HG03280 (cell line): ENCODE measurements around the gene ADGRB3.
A peak's percentile ranks its signal among the peaks of the same experiment; 100 is the strongest.
"Not testable (repeated sequence)": the region's sequence is repeated elsewhere in the genome, so short reads cannot be mapped to it uniquely, and the experiment has no call there.

Experiments
- ATAC-seq: cut with Tn5 transposase; IDR thresholded peaks from one replicate; pipeline ENCODE4 v1.9.1; 2021; ENCODE audit warnings: mild to moderate bottlenecking, moderate library complexity; ENCODE audit not compliant: unreplicated experiment

The ADGRB3 gene

GRCh38 chr6:69185276-69185675 lies 550.2 kb downstream of the ADGRB3 start:
- no peak for ATAC-seq

DNA sequence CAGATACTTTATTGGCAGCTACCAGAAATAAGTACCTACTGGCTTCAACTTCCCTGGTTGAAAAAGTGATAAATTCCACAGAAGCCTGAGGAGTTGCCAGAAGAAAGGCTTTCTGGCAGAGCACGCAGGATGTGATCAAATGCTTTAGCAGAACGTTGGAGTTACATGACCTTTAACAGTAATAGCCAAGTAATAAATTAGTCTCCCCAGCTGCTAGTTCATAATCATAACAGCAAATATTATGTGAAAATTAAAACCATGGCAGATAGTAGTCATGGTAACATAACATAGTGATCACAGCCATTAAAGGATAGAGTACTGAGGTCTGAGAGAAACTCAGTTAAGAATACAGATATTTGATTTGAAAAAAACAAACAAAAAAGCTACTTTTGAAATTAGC lies 567.7 kb downstream of the ADGRB3 start:
- ATAC-seq = no peak

DNA sequence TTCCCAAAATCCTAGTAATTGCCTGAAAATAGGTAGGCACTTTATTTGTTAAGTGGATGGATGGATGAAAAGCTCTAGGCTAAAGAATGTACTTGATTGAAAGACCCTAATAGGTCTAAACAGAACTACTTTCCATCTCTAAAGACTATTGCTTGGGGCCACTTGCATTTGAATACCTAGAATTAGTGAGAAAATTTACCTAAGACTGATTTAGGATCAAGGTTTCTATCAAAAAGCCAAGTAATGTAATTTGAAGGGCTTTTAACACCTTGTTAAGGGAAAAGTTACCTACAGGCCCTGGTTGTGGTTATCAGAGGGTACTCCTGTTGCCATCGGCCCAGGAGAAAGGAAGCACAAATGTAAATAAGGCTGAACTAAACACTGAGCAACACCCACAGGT lies 581.0 kb downstream of the ADGRB3 start:
- ATAC-seq = no peak

DNA sequence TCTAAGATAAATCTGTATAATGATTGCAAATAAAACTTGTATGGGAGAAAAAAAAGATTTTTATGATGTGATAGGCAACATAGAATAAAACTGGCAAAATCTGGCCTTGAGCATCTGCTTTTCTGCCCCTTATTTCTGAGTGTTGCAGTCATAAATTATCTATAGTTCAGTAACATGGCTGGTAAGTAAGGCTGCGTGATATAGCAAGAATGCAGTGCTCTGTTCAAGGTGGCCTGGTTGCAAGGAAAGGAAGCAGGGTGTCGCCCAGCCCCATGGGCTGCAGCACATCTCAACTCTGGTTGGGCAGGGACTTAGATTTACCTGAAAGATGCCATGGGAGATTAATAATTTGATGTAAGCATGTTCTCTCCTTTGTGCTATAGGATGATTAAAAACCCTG lies 582.3 kb downstream of the ADGRB3 start:
- ATAC-seq = no peak

- ATAC-seq = no peak
These were observed 585.3 kb downstream of the ADGRB3 start for GRCh38 chr6:69220375-69220774.

GRCh38 chr6:69232008-69232407 lies 596.9 kb downstream of the ADGRB3 start:
- no peak for ATAC-seq

DNA sequence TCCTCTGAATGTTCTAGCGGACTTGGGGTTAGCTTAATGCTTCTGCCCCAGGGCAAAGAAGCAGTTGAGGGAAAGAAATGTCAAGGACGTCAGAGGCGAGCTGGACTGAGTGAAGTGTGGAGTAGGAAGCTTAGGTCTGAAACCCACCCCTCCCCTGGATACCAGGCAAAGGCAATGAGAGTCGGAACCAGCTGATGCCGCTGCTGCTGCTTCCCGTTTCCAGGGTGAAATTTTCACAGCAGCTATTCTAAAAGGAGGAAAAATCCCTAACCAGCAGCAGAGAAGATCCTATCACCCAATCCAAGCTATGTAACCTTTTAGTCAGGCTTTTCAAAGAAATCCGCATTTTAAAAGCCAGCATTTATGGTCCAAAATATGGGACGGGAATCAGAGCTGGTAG lies 597.4 kb downstream of the ADGRB3 start:
- no peak for ATAC-seq

DNA sequence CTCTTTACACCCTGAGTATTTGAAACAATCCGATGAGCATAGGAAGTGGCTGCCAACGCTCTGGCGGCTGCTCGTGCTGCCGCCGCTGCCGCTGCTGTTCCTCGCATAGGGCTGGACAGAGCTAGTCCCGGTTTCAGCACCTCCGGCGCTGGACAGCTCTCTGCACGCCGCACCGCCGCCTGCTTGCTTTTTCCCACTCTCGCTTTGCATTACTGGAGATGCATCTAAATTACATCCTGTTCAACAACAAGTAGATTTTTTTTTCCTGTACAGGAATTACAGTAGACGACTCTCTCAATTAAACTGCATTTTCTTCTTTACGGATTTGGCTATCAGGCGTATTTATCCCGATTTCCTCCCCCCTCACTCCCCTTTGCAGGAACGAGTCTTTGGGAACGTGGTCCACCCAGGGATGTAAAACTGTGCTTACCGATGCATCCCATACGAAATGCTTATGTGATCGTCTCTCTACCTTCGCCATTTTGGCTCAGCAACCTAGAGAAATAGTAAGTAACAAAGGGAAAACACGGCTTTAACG lies 597.9 kb downstream of the ADGRB3 start:
- ATAC-seq = peak; percentile 91

DNA sequence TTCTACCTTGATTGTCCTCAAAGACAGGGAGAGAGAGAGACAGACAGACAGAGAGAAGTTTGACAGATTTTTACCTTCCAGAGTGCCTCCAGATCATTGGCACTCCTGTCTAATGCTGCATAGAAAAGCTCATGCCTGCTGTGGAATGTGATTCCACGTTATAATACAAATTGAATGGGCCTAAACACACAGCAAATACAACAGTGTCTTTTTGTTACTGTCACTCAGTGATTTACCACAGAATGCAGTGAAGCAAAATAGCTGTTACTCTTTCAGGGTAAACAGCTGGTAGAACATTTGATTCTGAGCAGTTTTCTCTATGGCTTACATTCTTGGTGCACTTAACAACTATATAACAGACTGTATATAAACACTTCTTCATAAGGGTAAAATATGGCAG lies 603.0 kb downstream of the ADGRB3 start:
- ATAC-seq = no peak

DNA sequence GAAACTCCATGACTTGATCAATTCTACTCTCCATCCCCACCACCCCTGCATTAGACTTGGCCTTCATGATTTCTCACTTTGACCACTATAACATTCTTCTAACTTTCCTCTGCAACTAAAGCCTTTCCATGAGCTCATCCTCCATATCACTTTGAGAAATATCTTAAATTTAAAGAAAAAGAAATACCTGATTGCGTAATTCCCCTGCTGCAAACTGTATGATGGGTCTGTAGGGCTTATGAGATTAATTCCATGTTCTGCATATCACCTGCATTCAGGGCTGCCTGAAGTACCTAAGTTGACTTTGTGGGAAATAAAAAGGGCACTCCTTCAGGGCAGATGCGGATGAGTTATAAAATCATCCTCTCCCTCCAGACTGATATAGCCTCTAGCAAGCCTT lies 611.9 kb downstream of the ADGRB3 start:
- ATAC-seq = no peak

DNA sequence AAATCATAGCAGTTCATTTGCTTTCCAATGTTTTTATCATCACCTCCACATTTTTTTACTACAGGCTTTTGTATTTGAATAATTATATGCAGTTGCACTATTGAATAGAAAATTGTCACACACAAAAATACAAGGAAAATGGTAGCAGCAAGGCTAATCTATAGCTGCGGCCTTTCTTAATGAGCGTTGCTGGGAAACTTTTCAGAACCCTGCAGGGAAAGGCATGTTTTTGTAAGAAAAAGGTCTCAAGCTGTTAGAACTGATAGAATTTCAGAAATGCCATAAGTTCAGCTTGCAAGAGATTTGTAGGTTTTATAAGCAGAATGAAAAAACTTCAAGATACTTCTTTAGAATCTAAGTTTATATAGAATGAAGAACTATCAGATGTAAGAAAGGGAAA lies 625.9 kb downstream of the ADGRB3 start:
- no peak for ATAC-seq

- no peak for ATAC-seq
These were observed 628.2 kb downstream of the ADGRB3 start for GRCh38 chr6:69263297-69263696.

DNA sequence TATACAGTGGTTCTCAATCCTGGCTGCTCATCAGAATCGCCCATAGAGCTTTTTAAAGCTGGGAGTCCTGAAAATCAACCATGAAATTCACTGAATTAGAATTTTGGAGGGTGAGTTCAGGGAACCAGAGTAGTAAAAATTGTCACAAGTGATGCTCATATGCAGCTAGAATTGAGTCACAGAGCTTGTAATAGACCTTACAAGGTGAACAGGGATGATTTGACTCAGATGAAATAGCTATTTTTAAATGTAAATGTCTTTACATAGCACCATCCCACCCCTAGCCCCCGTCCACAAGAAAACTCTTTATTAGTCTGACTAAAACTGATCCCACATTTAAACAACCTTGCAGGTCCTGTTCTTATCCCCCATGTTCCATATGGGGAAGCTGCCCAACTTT lies 630.0 kb downstream of the ADGRB3 start:
- ATAC-seq = no peak

- no peak for ATAC-seq
These were observed 630.6 kb downstream of the ADGRB3 start for GRCh38 chr6:69265706-69266105.

DNA sequence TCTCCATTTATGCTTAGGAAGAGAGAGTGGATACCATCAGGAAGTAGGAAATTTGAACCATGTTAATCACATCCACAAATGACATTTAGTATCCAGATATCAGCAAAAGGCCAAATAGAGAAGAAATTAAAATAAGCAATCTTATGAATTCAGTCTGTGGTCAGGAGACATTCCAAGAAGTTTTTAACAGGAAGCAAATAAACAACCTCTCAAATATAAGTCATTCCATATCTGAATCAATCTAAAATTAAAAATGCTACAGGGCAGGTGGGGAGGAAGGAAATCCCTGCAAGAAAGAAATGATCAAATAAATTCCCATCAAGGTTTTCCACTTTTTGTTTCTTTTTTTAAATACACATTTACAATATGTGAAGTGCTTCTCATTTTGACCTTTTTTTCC lies 641.1 kb downstream of the ADGRB3 start:
- ATAC-seq = no peak

DNA sequence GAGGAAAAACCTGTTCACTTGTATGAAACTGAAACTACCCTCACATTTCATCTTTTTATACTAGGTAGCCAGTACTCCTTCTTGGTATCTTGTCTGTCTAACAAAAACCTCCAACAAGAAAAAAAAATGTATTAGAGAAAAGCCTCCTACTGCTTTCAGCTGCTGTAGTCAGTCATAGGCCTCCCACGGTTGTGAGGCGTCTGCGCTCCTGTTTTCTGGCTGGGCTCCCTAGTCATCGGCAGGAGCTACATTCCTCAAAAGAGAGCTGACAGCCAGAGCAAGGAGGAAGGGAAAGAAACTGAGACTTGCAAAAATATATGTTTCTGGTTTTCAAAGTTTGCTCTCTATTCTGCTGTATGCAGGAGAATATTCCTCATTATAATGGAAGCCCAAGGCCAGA lies 644.7 kb downstream of the ADGRB3 start:
- ATAC-seq = no peak

DNA sequence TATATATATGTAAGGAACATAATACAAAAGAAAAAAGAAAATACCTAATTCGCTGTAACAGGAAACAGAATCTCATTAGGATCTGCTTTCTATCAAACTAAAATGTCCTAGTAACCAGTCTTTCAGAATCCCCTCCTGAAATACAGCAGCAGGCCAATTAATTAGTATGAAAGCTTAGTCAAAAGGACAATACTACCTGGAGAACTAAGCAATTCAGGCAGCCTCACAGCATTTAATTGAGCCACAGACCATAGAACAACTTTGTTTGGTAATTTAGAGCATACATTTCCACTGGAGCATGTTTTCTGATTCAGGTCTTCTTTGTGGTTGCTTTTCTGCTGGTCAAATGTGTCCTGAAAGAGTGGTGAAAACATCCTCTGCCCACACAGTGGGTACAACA lies 645.8 kb downstream of the ADGRB3 start:
- ATAC-seq = no peak

DNA sequence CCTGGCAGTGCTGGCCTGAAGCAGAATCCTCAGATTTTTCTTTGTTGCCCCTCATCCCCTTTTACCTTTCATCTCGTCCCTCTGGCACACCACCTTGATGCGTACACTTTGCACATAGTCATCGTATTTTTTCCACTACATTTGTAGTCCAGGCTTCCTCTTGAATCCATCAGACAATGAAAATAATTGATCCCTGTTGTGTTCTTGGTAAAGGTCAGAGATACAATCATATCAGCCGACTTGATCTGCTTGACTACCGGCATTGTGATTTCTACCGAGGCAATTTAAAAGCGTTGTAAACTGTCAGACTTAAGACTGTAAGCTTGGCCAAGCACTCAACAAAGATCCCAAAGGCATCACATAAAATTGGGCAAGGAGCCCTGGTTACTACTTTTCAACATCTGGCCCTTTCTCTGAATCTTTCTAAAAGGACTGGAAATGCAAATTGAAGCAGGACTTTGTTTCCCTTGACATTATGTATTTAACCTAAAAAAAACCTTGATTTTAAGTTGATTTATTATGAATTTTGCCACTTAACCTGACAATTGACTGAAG lies 649.2 kb downstream of the ADGRB3 start:
- no peak for ATAC-seq

GRCh38 chr6:69285054-69285453 lies 650.0 kb downstream of the ADGRB3 start:
- ATAC-seq = no peak

GRCh38 chr6:69286331-69286730 lies 651.2 kb downstream of the ADGRB3 start:
- no peak for ATAC-seq

GRCh38 chr6:69288198-69288597 lies 653.1 kb downstream of the ADGRB3 start:
- not testable (repeated sequence) for ATAC-seq

GRCh38 chr6:69289689-69290495 lies 654.8 kb downstream of the ADGRB3 start:
- ATAC-seq = no peak

- ATAC-seq = no peak
These were observed 658.4 kb downstream of the ADGRB3 start for GRCh38 chr6:69293471-69293870.
